Activated CD4-positive, alpha-beta T cell treated with anti-CD3 and anti-CD28 coated beads, Interleukin-2, Interleukin-4, amounts not matched to agents 100 ng/mL and 50 ng/mL, durations not matched to agents 16 hours and 8 hours (primary cell): ENCODE results near the gene OR51E2.
A peak's percentile ranks its signal among the peaks of the same experiment; 100 is the strongest.
"Not testable (repeated sequence)": the region's sequence is repeated elsewhere in the genome, so short reads cannot be mapped to it uniquely, and the experiment has no call there.

ENCODE experiments used
- DNase-seq: peaks from one replicate; pipeline ENCODE4 v3.0.0-alpha.2; 2020; ENCODE audit warnings: low spot score

OR51E2 gene

DNA sequence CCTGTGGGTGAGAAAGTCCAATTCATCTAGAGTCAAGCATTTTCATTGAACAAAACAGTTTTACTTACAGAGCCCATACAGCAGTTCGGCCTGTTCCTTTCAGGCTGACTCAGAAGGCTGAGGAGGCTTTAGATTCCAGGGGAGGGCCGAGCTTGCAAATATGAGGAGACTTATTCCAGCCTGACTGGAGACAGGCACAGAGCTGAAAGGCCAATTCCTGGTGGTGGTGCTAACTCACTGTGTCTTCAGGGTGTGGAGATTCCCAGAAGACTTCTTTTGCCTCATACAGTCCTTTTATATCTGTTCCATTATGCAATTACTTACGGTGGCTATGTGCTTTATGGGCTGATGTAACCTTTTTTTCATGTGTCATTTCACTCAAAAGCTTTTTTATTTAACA, at the start of gene OR51E2:
OR51E2 (minus strand) TSS at position 269 of the 400 bp plus-strand sequence. CDS start 15,142 bp downstream, outside the sequence.
- DNase-seq = no peak

- DNase-seq = no peak
Observed at GRCh38 chr11:4740735-4741134, 43.1 kb upstream of the OR51E2 start.

- no peak for DNase-seq
Observed at GRCh38 chr11:4727171-4727570, 29.5 kb upstream of the OR51E2 start.

DNA sequence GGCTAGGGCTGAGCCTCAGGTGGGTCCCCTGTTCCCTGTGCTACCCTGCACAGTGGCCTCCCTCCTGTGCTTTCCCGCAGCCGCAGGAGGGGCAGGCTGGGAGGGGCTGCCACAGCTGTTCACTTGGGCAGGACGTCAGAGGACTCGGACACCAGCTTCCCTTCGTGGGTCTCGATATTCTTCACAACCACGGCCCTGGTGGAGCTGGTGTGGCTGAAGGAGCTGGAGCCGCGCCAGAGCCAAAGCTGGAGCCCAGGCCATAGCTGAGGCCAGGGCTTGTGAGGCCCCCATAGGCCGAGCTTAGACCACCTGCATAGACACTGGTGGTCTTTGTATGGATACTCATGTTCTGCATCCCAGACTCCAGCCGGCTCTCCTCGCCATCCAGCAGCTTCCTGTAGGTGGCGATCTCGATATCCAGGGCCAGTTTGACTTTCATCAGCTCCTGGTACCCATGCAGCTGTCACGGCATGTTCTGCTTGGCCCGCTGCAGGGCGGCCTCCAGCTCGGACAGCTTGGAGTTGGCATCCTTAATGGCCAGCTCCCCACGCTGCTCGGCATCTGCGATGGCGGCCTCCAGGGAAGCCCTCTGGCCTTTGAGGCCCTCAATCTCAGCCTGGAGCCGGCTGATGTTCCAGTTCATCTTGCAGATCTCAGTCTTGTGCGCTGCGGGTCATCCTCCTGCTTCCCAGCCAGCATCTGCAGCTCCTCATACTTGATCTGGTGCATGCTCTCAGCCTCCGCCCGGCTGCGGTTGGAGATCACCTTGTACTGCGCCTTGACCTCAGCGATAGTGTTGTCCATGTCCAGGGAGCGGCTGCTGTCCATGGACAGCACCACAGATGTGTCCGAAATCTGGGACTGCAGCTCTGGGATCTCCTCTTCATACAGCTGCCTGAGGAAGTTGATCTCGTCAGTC, 25.2 kb upstream of the OR51E2 start:
- not testable (repeated sequence) for DNase-seq

DNA sequence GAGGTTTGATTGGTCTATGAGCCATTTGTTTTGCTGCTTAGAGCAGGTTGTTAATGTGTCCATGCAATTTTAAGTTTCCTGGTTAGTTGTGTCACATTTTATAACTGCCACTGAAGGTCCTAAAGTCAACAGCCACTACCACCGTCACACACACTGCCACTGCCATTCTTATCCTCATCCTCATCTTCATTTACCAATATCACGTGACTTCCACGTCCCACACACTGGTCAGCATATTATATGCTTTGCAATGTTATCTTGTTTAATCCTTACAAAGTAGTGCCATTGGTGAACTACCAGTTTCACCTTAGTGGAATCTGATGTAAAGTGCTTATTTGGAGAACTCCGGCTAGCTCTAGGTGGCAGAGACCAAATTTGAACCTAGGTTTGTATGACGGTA, 16.6 kb upstream of the OR51E2 start:
- no peak for DNase-seq

DNA sequence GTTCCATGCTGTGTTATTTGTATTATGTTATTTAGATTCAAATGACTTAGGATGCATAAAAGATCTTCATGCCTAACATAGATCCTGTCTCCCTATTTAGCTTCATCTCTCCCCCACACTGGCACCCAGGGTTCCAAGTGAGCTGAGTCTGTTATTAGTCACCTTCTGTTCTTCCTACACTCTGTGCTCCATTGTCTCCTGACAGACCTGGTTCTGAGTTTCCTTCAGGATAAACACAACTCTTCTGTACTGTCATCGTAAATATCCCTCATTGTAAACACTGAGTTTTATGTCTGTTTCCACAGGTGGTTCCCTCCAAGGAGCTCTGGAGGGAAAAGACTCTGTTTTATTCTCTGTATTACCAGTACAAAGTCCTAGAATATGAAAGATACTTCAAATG, 15.6 kb upstream of the OR51E2 start:
- DNase-seq = no peak

DNA sequence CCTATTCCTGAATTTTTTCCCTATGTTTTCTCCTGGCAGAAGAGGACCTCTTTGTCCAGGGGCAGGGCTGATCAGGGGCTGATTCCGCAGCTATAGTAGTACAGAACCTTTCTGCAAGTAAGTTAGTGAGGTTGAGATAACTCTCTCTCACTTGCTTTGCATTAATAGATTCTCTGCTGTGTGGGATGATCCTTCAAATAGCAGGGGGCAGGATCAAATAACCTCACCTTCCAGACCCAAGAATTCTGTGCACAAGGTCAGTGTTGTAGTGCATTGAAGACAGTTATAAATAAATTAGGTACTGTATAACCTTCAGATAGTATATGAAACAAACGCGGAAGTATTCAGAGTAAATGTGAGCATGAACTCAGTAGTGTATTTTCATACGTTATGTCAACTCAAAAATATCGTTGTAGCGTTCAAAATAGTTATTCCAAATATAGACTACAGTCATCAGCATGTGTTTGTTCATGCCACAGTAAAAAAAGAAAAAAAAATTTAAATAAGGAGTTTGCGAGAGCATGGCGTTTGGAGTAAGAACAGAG, 7.2 kb upstream of the OR51E2 start:
- DNase-seq = no peak

GRCh38 chr11:4704054-4704789, 6.6 kb upstream of the OR51E2 start, which contains the start of gene MMP26:
TSS of gene MMP26 (plus strand) at chr11:4704784.
- no peak for DNase-seq

DNA sequence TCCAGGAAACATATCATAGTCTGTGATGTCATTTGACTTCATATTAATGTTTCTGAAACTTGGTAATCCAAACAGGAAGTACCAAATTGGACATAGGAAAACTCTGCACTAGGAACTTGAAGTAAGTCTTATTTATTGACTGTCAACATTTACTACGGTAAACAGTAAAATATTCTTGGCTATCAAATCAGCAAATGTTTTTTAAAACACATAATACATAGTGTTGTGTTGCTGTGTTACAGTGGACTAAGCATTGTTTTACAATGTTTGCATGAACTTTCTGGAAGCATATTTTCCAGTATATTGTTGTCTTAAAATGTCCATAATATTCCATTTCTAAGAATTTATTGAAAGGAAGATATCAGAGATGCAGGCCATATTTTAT, 2.8 kb upstream of the OR51E2 start:
- DNase-seq = no peak

GRCh38 chr11:4699697-4700435, 2.2 kb upstream of the OR51E2 start:
- peak; percentile 58 for DNase-seq

- DNase-seq = no peak
Observed at GRCh38 chr11:4695442-4695841, 2.2 kb downstream of the OR51E2 start.

DNA sequence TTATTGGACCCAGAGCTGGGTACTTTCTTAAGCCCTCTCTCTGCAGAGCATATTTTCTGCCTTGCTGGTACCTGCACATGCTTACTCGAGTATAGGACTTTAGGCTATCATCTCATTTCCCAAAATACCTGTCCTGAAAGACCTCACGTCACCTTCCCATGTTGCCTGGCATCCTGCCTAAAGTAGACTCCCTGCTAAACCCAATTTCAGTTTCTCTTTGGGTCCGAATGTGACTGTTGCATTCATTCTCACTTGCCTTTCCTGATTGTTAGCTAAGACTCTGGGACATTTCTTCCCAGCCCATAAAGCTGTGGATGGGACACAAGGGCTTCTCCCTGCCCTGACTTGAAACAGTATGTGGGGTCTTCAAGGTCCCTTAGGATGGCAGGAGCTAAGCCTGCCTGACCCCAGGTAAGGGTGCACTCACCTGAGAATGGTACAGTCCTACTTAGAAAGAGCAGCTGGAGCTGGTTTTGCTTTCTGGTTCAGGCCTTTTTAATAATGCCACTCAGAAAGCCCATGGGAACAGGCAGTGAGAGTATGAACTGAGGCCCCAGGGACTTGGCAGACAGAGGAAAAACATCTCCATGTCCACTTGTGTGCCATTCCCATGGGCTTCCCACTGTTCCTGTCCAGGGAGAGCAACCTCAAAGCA, 12.9 kb downstream of the OR51E2 start:
- no peak for DNase-seq

DNA sequence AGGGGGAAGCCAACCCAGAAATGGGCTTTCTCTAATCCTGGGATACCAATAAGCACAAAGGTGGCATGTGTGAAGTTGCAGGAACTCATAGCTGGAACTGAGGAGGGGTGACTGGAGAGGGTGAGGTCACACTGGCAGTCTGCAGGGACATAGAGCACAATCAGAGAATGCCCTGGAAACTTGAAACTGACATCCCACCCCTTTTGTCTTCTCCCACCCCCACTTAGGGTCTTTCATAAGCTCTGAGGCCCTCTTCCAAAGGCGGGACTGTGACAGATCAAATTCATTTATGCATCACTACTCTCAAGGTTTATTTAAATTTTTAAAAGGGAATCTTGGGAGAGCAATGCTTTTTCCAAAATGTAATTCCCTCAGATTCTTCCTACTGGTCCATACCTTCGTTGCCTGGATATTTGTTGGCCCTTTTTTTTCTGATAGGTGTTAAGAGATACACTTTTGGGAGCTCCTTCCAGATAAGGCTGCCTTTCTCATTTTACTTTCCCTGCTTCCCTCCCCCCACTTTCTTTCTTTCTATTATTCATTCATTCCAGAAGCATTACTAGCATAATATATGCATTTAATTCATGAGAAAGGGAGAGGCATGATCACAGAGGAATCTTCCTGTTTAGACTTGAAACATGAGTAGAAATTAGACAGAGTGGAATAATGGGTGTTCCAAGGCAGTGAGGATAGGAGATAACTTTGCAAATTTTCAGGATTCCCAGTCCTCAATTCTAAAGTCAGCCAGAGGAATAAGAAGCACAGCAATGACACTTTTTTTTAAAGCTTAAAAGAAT, 14.8 kb downstream of the OR51E2 start:
- no peak for DNase-seq

DNA sequence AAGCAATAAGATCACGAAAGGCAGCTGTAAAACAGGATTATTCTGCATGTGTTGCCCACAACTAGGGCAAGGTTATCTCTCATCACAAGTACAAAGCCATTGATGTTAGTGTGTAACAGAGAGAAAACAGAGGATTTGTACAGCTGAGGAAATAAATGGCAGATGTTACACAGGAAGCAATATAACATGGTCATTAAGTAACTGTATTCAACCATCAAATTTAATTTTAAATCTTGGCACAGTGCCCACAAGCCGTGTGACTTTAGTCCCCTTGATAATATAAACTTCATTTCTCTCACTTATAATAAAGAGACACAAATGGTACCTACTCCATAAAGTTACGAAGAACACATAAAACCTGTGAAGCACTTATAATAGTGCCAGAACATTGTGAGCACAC, 17.3 kb downstream of the OR51E2 start:
- DNase-seq = no peak

GRCh38 chr11:4677948-4678347, 19.7 kb downstream of the OR51E2 start:
- DNase-seq = no peak

GRCh38 chr11:4673781-4674180, 23.9 kb downstream of the OR51E2 start:
- DNase-seq = no peak

GRCh38 chr11:4672470-4672869, 25.2 kb downstream of the OR51E2 start:
- DNase-seq = no peak

- no peak for DNase-seq
Observed at GRCh38 chr11:4671741-4672140, 25.9 kb downstream of the OR51E2 start.

- DNase-seq = no peak
Observed at GRCh38 chr11:4665424-4665823, 32.2 kb downstream of the OR51E2 start.

DNA sequence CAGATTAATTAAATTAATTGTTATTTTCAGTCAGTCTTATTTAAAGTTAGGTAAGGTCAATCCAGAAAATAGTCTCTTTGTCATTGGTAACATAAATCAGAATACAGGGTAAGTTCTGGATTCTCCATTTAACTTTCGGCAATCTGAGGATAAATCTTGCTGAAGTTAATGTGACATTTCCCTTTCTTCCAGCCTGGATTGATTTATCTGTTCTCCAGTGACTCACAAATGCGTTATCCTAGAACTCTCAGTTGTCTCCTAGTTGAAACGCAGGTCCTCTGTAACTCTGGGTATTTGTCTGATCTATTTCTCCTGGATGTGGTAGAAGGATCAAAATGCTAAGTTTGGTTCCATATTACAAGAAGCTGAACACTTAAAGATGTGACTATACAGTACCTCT, 32.9 kb downstream of the OR51E2 start:
- DNase-seq = no peak

DNA sequence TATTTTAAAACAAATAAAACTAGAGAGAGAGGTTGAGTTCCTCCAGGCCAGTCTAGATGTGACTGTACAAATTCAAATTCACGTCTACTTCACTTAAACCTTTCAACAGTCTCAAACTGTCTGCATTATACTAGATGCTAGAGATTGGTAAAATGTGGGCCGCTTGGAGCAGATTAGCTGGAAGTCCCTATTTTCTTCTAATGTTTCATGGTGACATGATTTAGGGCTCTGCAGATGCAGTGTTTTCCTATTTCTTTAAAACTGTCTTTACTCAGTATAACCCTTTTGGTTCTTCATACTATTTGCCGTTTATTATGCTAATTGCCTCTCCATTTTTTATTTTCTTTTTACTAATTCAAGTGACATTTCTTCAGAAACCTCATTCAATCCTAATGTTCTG, 33.5 kb downstream of the OR51E2 start:
- no peak for DNase-seq
